ENCODE measurements around the gene MAP2K1.
A peak's percentile ranks its signal among the peaks of the same experiment; 100 is the strongest.

Gene MAP2K1

DNA sequence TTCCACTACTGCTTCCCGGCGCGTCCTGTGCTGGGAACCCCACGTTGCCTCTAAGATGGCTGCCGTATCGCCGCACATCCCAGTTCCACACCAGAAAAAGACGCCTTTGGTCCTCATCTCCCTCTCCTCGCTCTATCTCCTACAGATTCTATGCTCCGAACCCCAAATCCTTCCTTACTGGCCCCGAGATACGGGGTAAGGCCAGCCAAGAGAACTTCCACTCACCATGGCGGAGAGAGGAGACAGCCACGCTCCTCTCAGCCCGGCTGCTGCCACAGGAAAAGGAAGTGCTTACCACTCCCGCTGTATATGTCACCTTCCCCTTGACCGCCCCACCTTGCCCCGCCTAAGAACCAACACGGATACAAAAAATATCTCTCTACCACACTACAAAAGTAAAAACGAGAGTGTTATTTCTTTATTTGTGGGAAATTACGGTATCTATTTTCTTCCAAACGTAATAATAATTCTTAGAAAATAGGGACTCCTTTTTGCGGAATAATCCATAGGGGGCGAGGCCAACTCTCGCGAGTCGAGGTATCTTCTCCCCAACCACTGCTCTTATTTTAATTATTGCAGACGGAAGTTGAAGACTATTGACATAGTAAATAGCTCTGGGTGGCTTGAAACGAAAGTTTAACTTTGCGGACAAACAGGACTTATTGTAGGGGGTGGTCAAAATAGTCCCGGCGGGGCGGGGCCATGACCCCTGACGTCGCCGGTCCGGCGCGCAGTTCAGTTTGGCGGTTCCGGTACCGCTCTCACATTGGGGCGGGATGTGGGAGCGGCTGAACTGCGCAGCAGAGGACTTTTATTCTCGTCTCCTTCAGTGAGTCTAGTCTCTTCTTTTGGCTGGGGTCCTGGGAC is 118.1 kb downstream of the MAP2K1 start, which contains the start of the genes RPL4 and ZWILCH:
Gene RPL4, minus strand, starts transcription at position 293 of the 867 bp plus-strand sequence. Its CDS starts 65 bp downstream, at position 228.
Gene ZWILCH, plus strand, starts transcription at position 764 of the 867 bp plus-strand sequence. Its CDS starts 13 bp downstream, at position 777.
- DNase-seq (peak; percentile 81), ATAC-seq (peak; percentile 85)

DNA sequence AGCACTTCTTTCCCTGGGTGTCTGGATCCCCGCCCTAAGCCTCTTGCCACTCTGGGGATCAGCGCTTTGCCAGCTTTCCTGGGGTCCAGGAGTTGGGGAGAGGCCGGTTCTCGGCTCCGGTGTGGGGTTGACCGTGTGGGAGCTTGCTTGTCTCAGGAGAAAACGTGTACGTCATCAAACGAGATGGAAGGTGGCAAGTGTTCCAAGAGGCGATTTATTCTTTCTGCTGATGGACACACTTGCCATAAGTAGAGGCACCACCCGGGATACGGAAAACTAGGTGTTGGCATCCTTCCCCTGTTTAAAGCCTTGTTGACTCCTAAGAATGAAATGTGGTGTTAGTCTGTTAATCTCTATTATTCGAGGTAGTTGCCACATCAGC is 118.7 kb downstream of the MAP2K1 start:
- DNase-seq (no peak), ATAC-seq (no peak)

DNA sequence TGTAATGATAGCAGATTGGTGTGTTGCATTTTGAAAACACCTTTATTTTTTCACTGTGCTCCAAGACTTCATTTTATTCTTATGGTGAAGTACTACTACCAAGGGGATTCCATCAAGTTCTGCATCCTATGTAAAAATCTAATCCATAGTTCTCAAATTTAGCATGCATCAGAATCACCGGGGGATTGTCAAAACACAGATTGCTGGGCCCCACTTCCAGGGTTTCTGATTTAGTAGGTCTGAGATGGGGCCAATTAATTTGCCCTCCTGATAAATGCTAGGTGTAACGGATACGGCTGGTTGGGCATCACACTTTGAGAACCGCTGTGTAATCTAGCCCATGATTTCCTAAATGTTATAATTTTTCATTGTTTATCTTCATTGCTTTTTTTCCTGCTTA is 119.1 kb downstream of the MAP2K1 start:
- ATAC-seq (no peak), DNase-seq (no peak)

GRCh38 chr15:66508293-66508883 is 121.7 kb downstream of the MAP2K1 start:
- no peak for DNase-seq
- ATAC-seq, result no peak

- no peak for ATAC-seq
- DNase-seq, result no peak
These were observed 127.9 kb downstream of the MAP2K1 start for GRCh38 chr15:66514586-66514985.

DNA sequence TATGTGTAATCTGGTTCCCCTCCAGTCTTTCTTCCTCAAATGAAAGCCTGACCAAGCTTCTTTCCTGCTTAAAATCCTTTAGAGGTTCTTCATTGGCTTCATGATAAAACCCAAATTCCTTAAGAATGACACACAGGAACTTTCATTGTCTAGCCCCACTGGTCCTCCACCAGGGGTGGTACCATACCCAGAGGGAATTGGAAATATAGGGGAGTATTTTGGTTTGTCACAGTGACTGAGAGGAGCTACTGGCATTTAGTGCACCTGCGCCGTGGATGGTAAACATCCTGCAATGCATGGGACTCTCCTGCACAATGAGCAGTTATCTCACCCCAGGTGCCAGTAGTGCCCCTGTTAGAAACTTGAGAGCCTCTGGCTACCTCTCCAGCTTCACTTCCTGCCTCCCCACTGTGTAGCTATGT is 129.2 kb downstream of the MAP2K1 start:
- ATAC-seq (no peak), DNase-seq (no peak)

DNA sequence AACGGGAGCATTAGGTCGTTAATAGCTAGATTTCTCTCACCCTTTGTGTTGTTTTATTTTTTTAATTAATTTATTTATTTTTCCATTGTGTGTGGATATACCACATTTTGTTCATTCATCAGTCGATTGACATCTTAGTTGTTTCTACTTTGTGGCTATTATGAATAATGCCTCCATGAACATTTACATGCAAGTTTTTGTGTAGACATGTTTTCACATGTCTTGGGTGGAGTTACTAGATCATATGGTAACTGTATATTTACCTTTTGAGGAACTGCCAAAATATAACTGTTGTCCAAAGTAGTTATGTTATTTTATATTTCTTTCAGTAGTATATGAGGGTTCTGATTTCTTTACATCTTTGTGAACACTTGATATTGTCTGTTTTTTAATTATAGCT is 137.2 kb downstream of the MAP2K1 start:
- ATAC-seq (no peak), DNase-seq (no peak)

DNA sequence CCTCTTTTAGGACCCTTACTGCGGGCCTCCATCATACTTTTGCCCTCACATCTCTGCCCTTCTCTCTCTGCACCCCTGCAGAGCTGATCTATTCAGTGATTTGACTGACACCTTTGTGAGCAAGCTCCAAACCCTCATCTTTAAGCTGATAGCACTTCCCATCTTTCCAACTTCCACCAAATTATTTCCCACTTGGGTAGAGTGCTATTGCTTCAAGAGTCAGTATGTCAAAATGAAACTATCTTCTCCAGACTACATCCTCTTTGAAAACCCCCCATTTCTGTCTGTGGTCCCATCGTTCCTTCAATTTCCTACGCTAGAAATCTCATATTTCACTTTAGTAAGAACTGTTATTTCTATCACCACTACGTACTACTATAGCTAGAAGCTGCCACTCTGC is 138.1 kb downstream of the MAP2K1 start:
- ATAC-seq, result no peak
- no peak for DNase-seq

GRCh38 chr15:66535056-66535455 is 148.3 kb downstream of the MAP2K1 start:
- DNase-seq (no peak), ATAC-seq (no peak)

All from stimulated activated naive CD8-positive, alpha-beta T cell treated with anti-CD3 and anti-CD28 coated beads, Interleukin-15, Interleukin-2, amounts not matched to agents 100 U/mL and 50 U/mL, for 24 hours (primary cell).